Fibroblast of the aortic adventitia (primary cell): ENCODE results near the gene USP49. TPM values are rescaled to one million over a fixed set of nuclear protein-coding genes. Genes with fewer than 3 reads are reported as not detected.

Experiments
- DNase-seq: peaks from one replicate; pipeline ENCODE4 v3.0.0-alpha.2; 2010; ENCODE audit warnings: low read depth
- H3K4me3 ChIP-seq: 2 replicates; pipeline ENCODE4 v1.5.1; 2011; ENCODE audit warnings: low read depth, mild to moderate bottlenecking, control low read depth, low read length, moderate library complexity
- total RNA-seq: library from RNA; depleted of rRNA; stranded (reverse); fragments of >200 nt; gene quantifications from 2 replicates; pipeline ENCODE4 v1.2.3, GENCODE V29; 2012; ENCODE audit warnings: low replicate concordance
- TF ChIP-seq, protein P1 (sequence below): IDR thresholded peaks from 2 replicates; pipeline ENCODE4 v1.5.1; 2011; ENCODE audit warnings: mild to moderate bottlenecking, low read length, control low read depth, inconsistent platforms; ENCODE audit not compliant: insufficient read depth

The USP49 gene
- total RNA-seq, 1 donor: 2.7 TPM

DNA sequence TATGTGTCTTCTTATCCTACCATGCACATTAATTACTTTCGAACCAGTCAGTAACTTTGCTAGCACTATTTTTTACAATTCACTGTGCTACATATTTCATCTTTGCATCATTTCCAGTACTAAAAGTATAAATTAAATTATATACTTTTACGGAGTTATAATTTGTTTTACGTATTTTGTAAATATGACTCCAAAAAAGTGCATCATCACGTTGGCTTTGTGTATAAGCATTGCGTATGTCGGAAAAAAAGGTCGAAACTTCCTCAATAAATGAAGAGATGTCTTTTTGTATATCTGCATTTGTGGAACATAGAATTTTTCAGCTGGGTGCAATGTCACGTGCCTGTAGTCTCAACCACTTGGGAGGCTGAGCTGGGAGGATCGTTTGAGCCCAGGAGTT, 52.0 kb downstream of the USP49 start:
- TF ChIP-seq, protein P1, sequence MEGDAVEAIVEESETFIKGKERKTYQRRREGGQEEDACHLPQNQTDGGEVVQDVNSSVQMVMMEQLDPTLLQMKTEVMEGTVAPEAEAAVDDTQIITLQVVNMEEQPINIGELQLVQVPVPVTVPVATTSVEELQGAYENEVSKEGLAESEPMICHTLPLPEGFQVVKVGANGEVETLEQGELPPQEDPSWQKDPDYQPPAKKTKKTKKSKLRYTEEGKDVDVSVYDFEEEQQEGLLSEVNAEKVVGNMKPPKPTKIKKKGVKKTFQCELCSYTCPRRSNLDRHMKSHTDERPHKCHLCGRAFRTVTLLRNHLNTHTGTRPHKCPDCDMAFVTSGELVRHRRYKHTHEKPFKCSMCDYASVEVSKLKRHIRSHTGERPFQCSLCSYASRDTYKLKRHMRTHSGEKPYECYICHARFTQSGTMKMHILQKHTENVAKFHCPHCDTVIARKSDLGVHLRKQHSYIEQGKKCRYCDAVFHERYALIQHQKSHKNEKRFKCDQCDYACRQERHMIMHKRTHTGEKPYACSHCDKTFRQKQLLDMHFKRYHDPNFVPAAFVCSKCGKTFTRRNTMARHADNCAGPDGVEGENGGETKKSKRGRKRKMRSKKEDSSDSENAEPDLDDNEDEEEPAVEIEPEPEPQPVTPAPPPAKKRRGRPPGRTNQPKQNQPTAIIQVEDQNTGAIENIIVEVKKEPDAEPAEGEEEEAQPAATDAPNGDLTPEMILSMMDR: no peak
- H3K4me3 ChIP-seq: no peak overlapping the region
- no peak for DNase-seq

DNA sequence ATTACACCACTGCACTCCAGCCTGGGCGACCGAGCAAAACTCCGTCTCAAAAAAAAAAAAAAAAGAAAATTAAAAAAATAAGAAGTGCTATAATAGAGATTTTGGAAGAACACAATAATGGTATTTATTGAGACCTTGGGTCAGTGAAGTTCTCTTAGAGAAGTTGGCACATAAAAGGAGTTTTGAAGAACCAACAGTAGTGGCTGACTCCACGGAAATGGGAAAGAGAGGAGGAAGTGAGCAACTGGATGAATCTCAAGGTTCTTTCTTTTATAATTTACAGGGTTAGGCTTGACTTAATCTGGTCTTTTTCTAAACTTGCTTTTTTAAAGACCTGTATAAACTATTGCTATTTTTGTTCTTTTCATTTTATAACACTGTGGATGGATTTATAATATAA, 54.8 kb downstream of the USP49 start:
- no peak for DNase-seq
- no peak overlapping the region for H3K4me3 ChIP-seq
- TF ChIP-seq, protein P1: no peak

DNA sequence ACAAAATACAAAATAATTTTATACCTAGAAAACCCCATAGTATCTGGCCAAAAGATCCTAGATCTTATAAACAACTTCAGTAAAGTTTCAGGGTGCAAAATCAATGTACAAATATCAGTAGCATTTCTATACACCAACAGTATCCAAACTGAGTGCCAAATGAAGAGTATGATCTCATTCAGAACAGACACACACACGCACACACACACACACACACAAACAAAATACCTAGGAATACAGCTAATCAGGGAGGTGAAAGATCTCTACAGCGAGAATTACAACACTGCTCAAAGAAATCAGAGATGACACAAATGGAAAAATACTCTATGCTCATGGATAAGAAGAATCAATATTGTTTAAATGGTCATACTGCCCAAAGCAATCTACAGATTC, 58.5 kb downstream of the USP49 start:
- no peak for DNase-seq
- H3K4me3 ChIP-seq: no peak overlapping the region
- TF ChIP-seq, protein P1: no peak

DNA sequence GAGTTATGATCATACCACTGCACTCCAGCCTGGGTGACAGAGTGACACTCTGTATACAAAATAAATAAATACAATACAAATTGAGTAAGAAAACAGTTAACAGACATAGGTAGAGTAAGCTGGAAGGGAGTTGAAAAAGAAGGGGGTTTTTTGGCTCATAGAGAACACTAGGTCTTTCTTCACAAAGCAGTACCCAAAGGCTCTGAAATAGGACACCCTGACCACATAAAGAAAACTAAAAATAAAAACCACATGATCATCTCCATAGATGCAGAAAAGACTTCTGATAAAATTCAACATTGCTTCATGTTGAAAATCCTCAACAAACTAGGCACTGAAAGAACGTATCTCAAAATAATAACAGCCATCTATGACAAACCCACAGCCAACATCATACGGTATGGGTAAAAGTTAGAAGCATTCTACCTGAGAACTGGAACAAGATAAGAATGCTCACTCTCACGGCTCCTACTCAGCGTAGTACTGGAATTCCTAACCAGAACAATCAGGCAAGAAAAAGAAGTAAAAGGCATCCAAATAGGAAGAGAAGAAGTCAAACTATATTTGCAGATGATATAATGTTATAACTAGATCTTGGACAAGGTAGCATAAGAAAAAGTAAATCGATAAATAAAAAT, 59.0 kb downstream of the USP49 start:
- TF ChIP-seq, protein P1: no peak
- no peak overlapping the region for H3K4me3 ChIP-seq
- DNase-seq: peak; percentile 4

DNA sequence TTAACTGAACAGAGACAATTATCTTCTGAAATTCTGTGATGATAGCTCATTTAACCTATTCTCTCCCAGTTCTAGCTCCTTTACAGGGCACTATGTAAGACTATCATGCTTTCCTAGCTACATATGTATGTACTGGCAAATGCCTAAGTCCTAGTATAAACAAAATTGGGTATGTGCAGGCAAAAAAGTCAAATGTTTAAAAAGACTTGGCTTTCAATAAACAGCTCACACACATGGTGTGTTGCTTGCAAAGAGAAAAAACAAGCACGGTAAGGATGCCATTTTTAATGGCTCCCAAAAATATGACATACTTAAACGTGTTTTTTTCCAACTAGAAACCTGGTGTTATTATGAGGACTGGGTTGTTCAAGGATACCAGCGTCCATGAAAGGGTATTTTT, 62.9 kb downstream of the USP49 start:
- DNase-seq: no peak
- TF ChIP-seq, protein P1: no peak
- H3K4me3 ChIP-seq: no peak overlapping the region

DNA sequence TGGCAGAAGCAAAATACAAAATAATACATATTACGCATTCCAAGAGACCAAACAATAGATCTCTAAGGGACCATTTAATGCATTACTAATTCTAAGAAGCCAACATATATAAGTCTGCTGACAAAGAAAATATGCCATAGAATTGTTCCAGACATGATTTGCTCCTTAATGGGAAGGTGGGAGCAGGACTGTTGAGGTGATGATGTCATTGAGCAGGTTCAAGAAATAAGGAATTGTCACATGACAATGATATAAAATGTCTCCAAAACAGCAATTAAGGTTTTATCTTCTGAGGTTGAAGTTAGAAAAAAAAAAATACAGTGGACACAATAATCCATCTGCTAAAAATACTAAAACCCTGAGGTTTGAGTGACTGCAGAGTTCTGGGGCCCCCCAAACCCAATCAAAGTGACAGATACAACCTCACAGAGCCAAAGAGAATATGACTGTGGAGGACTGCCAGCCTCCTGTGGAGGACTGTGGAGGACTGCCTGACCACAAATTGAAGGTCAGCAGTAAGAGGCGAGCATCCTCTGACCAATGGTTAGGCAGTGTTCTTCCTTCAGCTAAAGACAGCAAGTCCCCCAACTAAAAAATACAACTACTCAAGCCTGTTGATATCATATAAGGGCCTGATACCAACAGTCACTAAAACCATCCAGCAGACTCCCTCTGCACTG, 68.7 kb downstream of the USP49 start:
- TF ChIP-seq, protein P1: no peak
- DNase-seq: no peak
- no peak overlapping the region for H3K4me3 ChIP-seq
